Left kidney (tissue), 2 donors: Measurements from ENCODE around the gene ASPG. TPM values are rescaled to one million over a fixed set of nuclear protein-coding genes. Genes with fewer than 3 reads are reported as not detected.

Experiments used
- DNase-seq: peaks from one replicate; pipeline ENCODE4 v3.0.0-alpha.2; 2013
- polyA plus RNA-seq: library from polyadenylated mRNA; unstranded; fragments of 120-200 nt; gene quantifications from one replicate; pipeline ENCODE4 v1.2.1, GENCODE V29; 2013; ENCODE audit not compliant: insufficient read length

ASPG gene
- polyA plus RNA-seq, 1 donor: 12.3 TPM

DNA sequence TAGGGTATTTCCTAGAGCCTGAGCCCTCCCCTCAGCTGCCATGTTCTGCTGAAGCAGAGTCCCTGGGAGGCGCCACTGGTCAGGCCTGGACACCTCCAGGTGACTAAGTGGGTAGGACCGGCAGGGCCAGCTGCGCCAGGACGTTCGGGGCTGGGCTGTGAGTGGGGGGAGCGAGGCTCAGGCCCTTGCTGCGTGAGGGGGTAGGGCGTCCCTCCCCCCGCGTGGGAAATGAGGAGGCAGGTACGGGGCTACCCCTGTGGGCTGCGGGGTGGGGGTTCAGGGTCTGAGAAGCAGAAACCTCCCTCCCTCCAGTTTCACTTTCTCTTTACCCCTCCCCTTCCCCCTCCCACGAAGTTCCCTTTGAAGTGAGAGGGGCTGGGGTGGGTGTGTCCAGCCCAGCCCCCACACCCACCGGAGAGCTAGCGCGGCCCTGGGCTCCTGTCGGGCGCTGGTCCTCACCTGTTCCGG lies 30.8 kb downstream of the ASPG start:
- no peak for DNase-seq

DNA sequence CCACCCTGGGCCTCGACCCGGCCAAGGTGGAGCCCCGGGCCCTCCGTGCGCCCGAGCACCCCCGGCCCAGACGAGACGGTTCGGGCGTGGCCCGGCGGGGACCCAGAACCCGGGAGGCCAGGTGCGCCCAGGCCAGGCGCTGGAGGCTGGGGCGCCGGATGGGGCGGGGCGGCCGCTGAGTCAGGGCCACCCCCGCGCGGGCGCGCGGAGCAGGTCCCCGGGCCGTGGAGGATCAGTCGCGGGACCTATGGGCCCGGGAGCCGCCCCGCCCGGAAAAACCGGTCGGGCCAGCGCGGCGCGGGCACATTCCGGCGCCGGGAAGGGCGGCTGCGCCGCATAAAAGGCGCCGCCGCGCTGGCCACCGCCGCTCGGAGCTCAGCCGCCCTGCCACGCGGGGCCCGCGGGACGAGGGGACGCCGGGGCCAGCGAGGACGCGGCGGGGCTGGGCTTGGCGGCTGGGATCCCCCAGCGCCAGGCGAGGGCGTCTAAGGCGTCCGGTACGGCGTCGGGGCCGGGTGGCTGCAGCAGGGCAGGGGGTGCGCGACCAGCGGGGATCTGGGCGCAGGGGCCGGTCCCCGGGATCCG lies 31.3 kb downstream of the ASPG start:
- DNase-seq: no peak

DNA sequence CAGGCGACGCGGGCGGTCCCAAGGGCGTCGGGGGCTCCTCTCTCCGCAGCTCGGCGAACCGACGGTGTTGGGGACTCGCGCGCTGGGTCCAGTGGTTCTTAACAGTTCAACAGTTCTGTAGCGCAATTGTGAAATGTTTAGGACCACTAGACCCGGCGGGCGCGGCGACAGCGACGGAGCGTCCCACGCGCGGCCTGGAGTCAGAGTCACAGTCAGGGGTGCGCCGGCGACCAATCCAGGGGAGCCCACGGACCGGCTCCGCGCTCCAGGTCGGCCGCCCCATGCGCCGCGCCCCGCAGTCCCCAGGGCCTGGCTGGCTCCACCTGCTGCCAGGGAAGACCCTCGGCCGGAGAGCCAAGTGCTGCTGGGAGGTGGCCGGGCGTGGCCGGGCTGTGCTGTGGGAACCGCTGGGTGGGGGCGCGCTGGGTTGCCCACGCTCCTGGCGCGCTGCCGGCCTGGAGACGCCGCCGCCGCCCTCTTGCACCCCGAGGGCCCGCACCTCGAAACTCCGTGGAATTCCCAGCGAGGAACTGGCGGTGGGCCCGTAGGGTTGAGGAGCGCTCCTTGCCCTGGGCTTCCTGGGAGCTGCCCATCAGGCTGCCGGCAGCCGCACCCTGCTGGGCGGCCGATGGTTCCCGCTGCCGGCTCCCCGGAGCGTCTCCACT lies 32.0 kb downstream of the ASPG start:
- no peak for DNase-seq

DNA sequence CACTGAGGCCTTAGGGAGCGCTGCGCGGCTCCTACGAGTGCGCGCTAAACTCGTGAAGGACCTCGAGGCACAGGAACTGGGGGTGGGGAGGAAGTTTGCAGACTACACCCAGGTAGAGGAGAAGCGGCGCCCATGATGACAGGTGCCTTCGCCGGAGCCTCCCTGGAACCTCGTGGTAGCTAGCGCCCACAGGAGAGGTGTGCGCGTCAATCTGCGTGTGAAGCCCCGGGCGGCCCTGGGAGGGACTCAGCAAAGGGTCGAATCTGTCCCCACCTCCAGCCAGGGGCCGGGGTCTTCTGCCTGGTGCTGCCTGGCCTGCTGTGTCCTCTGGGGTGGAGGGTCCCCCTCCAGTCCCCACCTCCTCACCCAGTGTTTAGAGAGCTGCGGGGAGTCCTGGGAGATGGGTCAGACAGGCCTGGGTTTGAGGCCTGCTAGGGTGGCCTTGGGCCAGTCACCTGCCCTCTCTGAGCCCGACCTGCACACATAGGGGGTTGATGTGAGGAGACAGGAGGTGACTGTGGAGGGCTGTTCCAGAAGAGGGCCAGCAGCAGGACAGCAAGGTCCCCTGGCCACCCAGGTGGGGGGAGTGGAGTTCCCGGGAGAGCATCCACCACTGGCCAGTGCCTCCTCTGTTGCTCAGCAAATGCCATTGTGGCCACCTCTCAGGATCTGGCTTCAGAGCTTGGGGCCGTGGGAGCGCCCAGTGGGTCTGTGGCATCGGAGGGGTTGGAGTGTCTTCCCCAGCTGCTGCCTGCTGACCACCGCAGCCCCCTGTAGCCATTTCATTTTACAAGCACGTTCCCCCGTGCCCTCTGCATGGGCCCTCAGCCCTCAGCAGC lies 32.7 kb downstream of the ASPG start:
- DNase-seq: no peak

DNA sequence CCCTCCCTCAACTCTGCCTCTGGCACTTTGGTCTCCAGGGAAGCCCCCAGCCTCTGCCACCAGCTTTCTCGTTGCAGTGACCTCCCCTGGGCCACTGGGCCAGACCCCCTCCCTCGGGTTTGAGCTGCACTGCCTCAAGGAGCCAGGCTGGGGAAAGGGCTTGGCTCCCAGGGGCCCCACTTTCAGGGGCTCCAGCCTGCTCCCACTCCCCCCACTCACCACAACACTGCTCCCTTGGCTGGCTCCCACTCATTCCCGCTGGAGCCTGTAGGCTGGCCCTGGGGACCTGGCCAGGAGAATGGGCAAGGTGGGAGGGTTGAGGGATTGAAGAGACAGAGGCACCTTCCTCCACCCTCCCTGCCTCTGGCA lies 33.6 kb downstream of the ASPG start:
- DNase-seq: no peak

DNA sequence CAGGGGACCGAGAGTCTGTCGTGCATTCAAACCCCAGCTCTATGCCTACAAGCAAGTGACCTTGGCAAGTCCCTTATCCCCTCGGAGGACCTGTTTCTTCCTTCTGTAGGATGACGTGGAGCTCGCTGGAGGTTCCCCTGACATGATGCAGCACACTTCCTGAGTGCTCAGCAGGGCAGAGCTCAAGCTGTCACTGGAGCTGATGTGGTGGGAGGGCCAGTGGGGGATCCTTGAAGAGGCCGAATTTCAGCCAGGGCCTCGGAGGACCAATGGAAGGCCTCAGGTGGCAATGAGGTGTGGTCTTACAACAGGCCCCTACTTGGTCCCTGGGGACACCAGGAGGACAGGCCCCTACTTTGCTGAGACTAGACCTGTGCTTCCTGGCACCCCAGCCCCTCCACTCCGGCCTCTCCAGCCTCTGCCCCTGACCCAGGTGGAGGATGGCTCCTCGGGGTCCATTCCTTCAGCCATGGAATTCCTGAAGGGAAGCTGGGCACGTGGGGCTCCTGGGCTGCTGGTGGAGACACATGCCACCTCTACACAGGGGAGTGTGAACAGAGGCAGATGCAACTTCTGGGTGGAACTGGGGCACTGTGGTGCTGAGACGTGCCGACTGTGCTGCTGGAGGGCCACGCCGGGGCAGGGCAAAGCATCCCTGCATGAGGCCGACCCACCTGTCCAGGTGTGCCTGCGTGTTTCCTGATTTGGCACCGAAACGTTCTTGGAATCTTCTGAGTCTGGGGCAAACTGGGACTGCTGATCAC lies 34.2 kb downstream of the ASPG start:
- no peak for DNase-seq

DNA sequence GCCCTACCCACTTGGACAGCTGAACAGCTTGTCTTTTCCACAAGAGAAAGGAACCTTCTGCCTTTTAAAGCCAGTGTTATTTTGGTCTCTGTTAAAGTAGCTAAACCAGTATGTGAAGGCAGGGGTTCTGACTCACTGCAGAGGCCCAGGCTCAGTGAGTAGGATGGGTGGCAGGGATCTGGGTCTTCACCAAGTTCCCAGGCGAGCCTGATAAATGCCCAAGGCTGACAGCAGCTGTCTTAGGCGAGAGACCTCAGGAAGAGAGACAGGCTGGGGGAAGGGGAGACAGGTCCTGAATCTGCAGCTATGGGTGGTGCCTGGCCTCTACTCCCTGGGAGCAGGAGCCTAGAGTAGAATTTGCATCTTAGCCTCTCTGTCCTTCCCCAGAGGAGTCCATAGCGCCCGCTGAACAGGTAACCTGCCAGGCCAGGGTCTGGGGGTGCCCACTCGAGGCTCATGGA lies 34.8 kb downstream of the ASPG start:
- no peak for DNase-seq

DNA sequence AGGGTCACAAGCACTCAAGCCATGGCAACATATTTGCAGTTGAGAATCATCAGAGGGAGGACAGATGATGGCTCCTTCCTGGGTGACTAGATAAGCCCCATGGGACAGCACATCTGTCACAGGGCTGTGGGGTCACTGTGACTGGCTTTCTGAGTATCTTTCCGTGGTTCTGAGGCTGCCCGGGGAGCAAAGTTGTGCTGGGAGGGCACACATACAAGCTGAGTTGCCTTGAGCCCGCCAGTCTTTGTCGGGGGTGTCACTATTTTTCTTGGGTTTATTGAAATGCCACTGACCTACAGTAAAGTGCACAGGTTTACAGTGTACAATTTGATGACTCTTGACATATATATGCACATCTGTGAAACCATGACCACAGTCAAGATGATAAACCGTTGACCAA lies 35.6 kb downstream of the ASPG start:
- no peak for DNase-seq

DNA sequence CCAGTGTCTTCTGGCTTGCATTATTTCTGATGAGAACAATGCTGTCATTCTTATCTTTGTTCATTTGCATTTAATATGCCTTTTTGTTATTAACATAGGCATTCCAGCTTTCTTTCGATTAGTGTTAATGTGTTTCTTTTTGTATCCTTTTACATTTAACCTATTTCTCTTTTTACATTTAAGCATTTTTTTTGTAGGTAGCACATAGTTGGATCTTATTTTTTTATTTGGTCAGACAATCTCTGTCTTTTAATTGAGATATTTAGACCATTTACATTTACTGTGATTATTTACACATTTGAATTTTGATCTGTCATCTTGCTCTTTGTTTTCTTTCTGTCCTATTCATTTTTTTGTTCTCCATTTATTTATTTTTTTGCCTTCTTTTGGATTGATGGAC lies 38.4 kb downstream of the ASPG start:
- DNase-seq: no peak

DNA sequence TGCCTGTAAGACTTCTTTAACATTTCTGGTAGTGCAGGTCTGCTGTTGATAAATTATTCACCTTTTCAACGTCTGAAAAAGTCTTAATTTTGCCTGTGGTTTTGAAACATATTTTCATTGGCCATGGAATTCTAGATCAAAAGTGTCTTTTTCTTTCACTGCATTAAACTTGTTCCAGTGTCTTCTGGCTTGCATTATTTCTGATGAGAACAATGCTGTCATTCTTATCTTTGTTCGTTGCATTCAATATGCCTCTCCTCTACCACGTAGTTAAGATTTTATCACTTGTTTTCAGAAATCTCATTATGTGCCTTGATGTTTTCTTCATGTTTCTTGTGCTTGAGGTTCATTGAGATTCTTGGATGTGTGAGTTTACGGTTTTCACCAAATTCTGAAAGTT lies 39.5 kb downstream of the ASPG start:
- no peak for DNase-seq

DNA sequence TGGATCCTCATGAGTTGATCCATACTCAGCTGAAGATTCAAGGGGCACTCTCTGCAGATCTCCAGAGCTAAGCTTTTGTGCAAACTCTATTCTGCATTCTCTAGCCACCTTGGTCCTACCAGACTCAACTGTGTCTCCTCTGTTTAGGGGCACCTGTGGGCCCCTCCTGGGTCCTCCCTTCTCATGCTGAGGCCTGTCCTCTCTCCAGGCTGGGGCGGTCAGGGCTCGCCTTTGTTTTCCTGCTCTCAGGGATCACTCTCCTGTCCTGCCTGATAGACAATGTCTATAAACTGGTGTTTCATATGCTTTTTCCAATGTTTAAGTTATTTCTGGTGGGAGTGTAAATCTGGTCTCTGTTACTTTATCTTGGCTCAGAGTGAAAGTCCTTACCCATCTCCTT lies 41.3 kb downstream of the ASPG start:
- DNase-seq: no peak

DNA sequence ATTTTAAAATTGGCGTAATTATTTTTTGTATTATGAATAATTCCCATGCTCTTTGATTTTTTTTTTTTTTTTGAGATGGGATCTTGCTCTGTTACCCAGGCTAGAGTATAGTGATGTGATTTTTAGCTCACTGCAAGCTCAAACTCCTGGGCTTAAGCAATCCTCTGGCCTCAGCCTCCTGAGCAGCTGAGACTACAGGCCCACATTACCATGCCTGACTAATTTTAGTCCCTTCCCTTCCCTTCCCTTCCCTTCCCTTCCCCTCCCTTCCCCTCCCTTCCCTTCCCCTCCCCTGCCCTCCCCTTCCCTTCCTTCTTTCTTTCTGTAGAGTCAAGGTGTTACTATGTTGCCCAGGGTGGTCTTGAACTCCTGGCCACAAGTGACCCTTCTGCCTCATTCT lies 43.5 kb downstream of the ASPG start:
- DNase-seq: no peak

DNA sequence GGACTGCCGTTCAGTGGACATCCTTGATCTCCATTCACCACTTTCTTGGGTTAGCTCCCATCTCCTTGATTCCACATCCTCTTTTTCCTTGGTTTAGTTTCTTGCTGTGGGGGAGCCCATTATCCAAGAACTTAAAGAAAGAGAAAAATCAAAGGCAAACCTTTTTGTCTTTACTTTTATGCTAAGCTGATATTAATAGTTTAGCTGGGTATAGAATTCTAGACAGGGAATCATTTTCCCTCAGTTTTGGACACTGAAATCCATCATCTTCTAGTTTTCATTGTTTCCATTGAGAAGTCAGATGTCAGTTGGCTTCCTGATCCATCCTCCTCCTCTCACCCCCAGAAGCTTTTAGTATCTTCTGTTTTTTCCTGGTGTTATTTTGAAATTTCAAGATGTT lies 44.1 kb downstream of the ASPG start:
- DNase-seq: no peak

DNA sequence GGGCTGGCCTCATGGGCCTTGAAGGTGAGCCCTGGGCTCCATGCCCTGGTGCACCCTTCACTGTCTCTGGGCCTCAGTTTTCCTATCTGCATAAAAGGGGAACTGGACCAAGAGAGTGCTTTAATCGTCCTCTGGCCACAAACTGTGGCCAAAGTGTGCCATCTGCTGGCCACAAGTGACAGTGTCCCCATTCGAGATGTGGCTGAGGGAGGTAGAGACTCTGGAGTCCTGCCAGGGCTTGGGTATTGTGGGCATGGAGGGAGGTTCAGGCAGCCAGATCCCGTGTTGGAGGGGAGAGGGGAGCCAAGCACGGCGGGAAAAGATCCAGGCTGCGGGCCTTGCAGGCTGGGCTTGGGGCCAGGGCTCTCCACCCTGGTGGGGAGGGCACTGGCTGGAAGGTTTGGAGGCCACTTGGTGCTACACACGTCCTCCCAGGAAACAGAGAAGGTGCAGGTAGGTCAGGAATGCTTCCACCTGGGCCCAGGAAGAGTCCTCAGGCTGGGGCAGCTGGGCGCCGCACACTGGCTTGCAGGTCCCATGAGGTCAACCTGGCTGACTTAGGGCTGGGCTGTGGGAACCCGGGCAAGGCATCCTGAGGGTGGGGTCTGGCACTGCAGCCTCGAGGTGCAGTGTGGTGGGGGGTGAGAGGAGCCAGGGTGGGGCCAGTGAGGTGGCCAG lies 45.6 kb downstream of the ASPG start:
- DNase-seq: no peak

DNA sequence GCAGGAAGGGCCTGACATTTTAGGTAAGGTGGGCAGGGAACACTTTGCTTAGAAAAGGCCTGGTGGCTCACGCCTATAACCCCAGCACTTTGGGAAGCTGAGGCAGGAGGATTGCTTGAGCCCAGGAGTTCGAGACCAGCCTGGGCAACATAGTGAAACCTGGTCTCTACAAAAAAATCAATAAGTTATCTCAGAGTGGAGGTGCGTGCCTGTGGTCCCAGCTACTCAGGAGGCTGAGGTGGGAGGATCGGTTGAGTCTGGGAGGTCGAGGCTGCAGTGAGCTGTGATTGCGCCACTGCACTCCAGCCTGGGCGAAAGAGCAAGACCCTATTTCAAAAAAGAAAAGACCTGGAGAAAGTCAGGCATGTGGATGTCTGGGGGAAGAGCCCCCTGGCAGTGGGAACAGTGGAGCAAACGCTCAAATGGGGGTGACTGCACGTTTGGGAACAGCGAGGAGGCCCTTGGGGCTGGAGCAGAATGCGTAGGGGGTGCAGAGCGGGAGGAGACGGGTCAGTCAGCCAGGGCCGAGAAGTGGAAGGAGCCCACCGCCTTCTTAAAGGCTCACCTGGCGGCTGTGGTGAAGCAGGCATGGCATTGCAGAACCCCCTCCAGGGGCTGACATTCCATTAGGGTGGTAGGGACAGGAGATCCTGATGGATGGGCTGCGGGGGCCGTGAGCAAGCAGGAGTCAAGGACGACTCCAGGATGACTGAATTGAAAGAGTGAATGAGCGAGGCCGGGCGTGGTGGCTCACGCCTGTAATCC lies 46.6 kb downstream of the ASPG start:
- no peak for DNase-seq

DNA sequence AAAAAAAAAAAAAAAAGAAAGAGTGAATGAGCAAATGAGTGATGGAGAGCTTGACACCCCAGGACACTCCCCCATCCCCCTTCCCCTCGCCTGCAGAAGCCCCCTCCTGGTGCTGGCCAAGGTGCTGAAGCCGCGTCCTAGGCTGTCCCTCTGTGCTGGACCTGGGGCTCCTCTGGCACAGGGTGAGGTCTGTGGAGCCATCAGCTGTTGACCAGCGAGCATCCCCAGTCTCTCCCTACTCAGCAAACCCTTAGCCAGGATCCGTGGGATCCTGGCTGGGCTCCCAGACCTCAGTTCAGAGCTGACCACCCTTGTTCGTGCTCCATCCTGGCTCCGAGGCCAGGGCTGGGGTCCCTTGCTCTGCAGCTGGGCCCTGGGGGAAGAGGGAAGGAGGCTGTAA lies 47.5 kb downstream of the ASPG start:
- DNase-seq: no peak

DNA sequence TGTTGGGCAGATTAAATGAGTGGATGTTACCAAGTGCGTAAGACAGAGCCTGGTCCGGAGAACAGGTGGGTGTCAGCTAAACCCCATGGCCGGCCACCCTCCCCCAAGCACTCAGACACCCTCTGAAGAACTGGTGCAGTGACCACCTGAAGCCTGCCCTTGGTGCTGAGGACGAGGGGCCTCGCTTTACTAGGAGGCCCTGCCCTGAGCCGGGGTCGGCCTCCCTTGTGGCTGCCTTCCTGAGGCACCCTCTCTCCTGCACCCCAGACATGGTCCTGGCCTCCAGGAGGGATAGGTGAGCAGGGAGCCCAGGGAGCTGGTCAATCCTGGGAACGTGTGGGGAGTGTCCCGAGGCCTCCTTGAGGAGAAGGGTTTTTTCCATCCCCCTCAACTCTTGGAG lies 48.0 kb downstream of the ASPG start:
- DNase-seq: no peak

DNA sequence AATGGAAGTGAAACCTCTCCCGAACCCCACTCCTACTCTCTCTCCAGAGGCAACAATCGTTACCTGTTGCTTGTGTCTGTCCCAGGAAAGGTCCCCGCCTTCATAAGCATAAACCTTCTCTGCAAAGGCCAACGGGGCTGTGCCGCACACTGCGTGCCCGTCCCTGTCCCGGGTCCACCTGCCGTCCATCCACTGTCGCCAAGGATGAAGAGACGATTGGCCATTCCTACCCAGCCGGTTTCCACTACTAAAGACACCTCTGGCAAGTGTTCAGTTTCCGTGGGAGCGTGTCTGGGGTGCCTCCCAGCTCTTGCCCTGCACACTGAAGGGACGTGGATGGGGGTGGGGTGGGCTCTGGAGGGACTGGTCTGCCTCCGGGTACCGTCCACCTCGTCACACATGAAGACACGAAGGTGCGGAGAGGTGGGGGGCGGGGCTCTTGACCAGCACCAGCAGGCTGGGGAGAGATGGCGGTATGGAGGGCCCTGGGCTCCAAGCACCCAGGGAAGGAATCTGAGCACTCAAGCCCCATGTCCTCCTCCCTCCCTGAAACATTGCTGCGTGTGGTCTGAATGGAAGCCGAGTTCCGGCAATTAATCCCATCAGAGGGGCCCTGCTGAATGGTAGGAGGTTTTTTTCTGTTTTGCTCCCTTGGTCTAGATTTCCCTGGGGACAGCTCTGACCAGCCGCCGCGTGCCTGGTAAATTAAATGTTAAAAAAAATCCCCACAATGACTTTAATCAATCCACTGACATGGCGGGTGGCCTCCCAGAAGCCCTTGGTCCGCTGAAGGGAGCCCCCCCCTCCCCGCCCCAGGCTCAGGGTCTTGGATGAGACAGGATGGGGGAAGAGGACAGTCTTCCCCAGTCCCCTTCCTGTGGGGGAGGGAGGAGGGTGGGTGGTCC lies 48.8 kb downstream of the ASPG start:
- no peak for DNase-seq

DNA sequence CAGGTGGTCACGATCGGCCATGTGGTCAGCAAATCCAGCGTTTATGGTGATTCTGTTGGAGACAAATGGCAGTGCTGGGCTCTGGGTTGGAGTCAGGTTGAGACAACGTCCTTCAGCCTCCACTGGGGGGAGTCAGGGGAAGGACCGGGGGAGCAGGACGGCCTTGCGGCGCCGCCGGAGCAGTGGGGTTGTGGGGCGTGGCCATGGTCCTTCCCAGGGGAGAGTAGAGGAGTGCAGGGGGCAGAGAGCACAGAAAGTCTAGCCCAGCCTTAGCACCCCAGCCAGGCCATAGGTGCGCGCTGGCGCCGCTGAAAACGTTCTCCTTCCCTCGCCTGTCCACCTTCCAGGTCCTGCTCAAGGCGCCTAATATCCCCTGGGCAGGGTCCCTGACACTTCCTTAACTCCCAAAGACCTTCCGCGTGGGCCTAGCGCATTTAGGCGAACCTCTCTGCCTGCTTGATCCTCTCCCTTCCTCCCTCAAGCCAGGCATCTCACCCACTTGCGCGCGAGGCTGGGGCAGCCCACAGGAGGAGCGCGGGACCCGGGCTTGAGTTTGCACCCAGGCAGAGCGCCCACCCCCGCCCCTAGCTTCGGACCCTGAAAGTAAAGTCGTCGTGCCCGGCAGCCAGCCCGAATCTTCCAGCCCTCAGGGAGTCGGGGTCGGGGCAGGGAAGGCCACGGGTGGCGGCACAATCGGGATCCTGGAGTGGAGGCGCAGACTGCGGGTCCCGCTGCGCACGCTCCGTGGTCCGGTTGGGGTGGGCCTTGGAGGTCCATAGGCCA lies 49.8 kb downstream of the ASPG start:
- no peak for DNase-seq
